K562 (cell line): Measurements from ENCODE around the gene CEP128.

ENCODE experiments used
- KDM1A ChIP-seq, 2 experiments: fragments of 450-650 bp; IDR thresholded peaks; 2 replicates each; pipeline ENCODE4 v1.6.1; 2016; ENCODE audit warnings: mild to moderate bottlenecking in 2 of 2
- KLF13 ChIP-seq: fragments of 450-650 bp; IDR thresholded peaks from 2 replicates; pipeline ENCODE4 v1.6.1; 2016; ENCODE audit warnings: missing genetic modification characterization, low read depth, mild to moderate bottlenecking, missing compliant biosample characterization, moderate library complexity, borderline replicate concordance
- MCM3 ChIP-seq: fragments of 450-650 bp; IDR thresholded peaks from 2 replicates; pipeline ENCODE4 v1.6.1; 2016
- POLR3G ChIP-seq: IDR thresholded peaks from 2 replicates; pipeline ENCODE4 v1.6.1; 2011; ENCODE audit not compliant: insufficient read length, insufficient replicate concordance; ENCODE audit errors: extremely low read depth
- SLC30A9 ChIP-seq: fragments of 250-450 bp; sonication (Bioruptor Pico); IDR thresholded peaks from 2 replicates; pipeline ENCODE4 v1.8.0; 2022; ENCODE audit warnings: mild to moderate bottlenecking, moderate library complexity
- TF ChIP-seq, protein P1 (sequence below), 3 experiments: IDR thresholded peaks in 2 of 3; conservative IDR thresholded peaks in 1 of 3; 2 replicates each; pipeline ENCODE4 v1.5.1; 2011 to 2012; ENCODE audit warnings: low read length in 3 of 3, mild to moderate bottlenecking in 3 of 3, control low read depth in 2 of 3, improper control_type of control experiment in 1 of 3, inconsistent platforms in 1 of 3, low read depth in 1 of 3, mixed read lengths in 1 of 3, moderate library complexity in 1 of 3; ENCODE audit not compliant: insufficient read depth in 2 of 3
- TF ChIP-seq, protein P2 (sequence below): IDR thresholded peaks from 2 replicates; pipeline ENCODE4 v1.6.1; 2016; ENCODE audit warnings: missing genetic modification characterization, missing compliant biosample characterization
- TF ChIP-seq, protein P3 (sequence below): fragments of 450-650 bp; formaldehyde crosslinking; IDR thresholded peaks from 2 replicates; pipeline ENCODE4 v1.4.0; 2020; ENCODE audit warnings: mild to moderate bottlenecking, mixed read lengths
- TF ChIP-seq, protein P4 (sequence below): fragments of 450-650 bp; conservative IDR thresholded peaks from 2 replicates; pipeline ENCODE4 v1.6.1; 2016; ENCODE audit warnings: missing genetic modification characterization, low read depth, mild to moderate bottlenecking, control low read depth, missing compliant biosample characterization

DNA sequence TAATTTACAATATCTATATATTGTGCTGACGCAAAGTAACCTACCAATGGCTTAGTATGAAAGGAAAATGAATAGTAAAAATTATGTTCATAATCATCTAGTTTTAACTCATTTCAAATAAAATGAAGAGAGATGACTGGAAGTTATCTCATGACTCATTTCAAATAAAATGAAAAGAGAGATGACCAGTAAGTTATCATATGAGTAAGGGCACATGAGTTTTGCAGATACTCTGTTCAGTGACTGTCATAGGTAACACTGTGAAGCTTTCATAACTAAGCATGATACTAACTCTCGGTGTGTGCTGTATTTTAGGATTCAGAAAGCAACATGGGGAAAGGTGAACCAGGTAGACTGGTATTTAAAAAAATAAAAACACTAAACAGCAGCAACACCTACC, 365.8 kb downstream of the CEP128 start:
- TF ChIP-seq SLC30A9 (CRISPR knock-in tag) (no peak), KDM1A (IDR thresholded peaks at IDR 0.05) (no peak), POLR3G (no peak), MCM3 (no peak), KLF13 (tag) (no peak)
- TF ChIP-seq, protein P1, sequence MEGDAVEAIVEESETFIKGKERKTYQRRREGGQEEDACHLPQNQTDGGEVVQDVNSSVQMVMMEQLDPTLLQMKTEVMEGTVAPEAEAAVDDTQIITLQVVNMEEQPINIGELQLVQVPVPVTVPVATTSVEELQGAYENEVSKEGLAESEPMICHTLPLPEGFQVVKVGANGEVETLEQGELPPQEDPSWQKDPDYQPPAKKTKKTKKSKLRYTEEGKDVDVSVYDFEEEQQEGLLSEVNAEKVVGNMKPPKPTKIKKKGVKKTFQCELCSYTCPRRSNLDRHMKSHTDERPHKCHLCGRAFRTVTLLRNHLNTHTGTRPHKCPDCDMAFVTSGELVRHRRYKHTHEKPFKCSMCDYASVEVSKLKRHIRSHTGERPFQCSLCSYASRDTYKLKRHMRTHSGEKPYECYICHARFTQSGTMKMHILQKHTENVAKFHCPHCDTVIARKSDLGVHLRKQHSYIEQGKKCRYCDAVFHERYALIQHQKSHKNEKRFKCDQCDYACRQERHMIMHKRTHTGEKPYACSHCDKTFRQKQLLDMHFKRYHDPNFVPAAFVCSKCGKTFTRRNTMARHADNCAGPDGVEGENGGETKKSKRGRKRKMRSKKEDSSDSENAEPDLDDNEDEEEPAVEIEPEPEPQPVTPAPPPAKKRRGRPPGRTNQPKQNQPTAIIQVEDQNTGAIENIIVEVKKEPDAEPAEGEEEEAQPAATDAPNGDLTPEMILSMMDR (IDR thresholded peaks at IDR 0.05 in 2 of 3, conservative IDR thresholded peaks at IDR 0.05 in 1 of 3; ENCODE audit: insufficient read depth in 2 of 3, low read depth in 1 of 3, low read length in 3 of 3) = no peak
- TF ChIP-seq, protein P2, sequence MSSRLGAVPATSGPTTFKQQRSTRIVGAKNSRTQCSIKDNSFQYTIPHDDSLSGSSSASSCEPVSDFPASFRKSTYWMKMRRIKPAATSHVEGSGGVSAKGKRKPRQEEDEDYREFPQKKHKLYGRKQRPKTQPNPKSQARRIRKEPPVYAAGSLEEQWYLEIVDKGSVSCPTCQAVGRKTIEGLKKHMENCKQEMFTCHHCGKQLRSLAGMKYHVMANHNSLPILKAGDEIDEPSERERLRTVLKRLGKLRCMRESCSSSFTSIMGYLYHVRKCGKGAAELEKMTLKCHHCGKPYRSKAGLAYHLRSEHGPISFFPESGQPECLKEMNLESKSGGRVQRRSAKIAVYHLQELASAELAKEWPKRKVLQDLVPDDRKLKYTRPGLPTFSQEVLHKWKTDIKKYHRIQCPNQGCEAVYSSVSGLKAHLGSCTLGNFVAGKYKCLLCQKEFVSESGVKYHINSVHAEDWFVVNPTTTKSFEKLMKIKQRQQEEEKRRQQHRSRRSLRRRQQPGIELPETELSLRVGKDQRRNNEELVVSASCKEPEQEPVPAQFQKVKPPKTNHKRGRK (tag) = no peak
- TF ChIP-seq, protein P3, sequence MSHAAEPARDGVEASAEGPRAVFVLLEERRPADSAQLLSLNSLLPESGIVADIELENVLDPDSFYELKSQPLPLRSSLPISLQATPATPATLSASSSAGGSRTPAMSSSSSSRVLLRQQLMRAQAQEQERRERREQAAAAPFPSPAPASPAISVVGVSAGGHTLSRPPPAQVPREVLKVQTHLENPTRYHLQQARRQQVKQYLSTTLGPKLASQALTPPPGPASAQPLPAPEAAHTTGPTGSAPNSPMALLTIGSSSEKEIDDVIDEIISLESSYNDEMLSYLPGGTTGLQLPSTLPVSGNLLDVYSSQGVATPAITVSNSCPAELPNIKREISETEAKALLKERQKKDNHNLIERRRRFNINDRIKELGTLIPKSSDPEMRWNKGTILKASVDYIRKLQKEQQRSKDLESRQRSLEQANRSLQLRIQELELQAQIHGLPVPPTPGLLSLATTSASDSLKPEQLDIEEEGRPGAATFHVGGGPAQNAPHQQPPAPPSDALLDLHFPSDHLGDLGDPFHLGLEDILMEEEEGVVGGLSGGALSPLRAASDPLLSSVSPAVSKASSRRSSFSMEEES (CRISPR knock-in tag) = no peak
- TF ChIP-seq, protein P4, sequence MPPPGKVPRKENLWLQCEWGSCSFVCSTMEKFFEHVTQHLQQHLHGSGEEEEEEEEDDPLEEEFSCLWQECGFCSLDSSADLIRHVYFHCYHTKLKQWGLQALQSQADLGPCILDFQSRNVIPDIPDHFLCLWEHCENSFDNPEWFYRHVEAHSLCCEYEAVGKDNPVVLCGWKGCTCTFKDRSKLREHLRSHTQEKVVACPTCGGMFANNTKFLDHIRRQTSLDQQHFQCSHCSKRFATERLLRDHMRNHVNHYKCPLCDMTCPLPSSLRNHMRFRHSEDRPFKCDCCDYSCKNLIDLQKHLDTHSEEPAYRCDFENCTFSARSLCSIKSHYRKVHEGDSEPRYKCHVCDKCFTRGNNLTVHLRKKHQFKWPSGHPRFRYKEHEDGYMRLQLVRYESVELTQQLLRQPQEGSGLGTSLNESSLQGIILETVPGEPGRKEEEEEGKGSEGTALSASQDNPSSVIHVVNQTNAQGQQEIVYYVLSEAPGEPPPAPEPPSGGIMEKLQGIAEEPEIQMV = no peak
